ENCODE results near the gene RET.

Gene RET

DNA sequence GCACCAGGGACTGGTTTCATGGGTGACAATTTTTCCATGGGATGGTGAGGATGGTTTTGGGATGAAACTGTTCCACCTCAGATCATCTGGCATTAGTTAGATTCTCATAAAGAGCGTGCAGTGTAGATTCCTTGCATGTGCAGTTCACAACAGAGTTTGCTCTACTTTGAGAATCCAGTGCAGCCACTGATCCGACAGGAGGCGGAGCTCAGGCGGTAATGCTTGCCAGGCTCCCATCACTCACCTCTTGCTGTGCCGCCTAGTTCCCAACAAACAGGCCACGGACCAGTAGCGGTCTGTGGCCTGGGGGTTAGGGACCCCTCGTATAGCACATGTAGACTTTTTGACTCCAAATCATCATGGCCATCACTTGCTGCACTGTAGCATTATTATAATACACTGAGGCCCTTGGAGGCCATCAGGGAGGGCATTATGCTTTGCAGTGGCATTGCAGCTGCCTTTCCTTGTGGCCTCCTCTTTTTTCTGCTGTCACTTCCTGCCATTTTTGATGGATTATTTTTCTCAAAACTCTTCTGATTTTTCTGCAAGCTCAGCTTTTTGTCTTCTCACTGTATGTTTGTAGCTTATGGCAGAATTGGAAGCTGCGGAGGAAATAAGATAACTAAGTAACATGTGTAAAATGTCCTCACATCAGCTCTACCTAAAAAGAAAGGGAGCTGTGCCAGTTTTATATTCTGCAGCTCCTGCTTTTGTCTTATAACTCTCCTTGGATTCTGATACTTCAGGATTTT is 79.9 kb downstream of the RET start:
- H4K20me1 ChIP-seq (ENCODE audit: insufficient read depth, low read length) = peaks cover 26% of the 10 kb centered on the region
- H3K9ac ChIP-seq (ENCODE audit: low read depth, low read length) = no peak overlapping the region
- H3K4me2 ChIP-seq (ENCODE audit: insufficient read depth, low read length) = no peak overlapping the region
- H3K27ac ChIP-seq (ENCODE audit: low read length) = no peak overlapping the region
- no peak for TF ChIP-seq EZH2 (IDR thresholded peaks at IDR 0.05; ENCODE audit: borderline replicate concordance, low read depth, low read length, severe bottlenecking)
- TF ChIP-seq, protein P1, sequence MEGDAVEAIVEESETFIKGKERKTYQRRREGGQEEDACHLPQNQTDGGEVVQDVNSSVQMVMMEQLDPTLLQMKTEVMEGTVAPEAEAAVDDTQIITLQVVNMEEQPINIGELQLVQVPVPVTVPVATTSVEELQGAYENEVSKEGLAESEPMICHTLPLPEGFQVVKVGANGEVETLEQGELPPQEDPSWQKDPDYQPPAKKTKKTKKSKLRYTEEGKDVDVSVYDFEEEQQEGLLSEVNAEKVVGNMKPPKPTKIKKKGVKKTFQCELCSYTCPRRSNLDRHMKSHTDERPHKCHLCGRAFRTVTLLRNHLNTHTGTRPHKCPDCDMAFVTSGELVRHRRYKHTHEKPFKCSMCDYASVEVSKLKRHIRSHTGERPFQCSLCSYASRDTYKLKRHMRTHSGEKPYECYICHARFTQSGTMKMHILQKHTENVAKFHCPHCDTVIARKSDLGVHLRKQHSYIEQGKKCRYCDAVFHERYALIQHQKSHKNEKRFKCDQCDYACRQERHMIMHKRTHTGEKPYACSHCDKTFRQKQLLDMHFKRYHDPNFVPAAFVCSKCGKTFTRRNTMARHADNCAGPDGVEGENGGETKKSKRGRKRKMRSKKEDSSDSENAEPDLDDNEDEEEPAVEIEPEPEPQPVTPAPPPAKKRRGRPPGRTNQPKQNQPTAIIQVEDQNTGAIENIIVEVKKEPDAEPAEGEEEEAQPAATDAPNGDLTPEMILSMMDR (IDR thresholded peaks at IDR 0.05; ENCODE audit: borderline replicate concordance, extremely low read depth, low read length, poor library complexity, severe bottlenecking) = no peak
- peaks cover 13% of the 10 kb centered on the region for H3K36me3 ChIP-seq (ENCODE audit: insufficient read depth, low read length)
- H3K4me3 ChIP-seq (ENCODE audit: low read depth in 1 of 2, low read length in 2 of 2) = no peak overlapping the region
- H3K9me3 ChIP-seq (ENCODE audit: insufficient read depth, low read length, severe bottlenecking) = no peaks in the 10 kb centered on the region
- H3K79me2 ChIP-seq (ENCODE audit: insufficient read depth, low read length) = peaks cover 89% of the 10 kb centered on the region
- no peaks in the 10 kb centered on the region for H3K27me3 ChIP-seq (ENCODE audit: insufficient read depth, low read length, poor library complexity)
- no peak overlapping the region for H2AFZ ChIP-seq (ENCODE audit: low read depth, low read length)
- ATAC-seq (ENCODE audit: insufficient read depth, low read depth) (no peak), DNase-seq (no peak)
- H3K4me1 ChIP-seq (ENCODE audit: insufficient read depth, low read length) = no peaks in the 10 kb centered on the region; the same call in 1 of the 2 replicates

DNA sequence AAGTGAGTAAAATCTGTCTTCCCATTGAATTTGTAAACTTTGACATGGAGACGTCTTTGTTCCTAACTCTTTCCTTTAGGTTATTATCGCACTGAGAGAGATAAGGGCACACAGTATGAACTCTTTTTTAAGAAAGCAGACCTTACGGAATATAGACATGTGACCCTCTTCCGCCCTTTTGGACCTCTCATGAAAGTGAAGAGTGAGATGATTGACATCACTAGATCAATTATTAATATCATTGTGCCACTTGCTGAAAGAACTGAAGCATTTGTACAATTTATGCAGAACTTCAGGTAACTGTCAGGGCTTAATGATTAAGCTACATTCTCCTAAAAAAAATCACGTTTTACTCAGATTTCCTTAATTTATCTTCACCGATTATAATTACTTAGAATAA is 81.8 kb downstream of the RET start:
- no peaks in the 10 kb centered on the region for H3K27me3 ChIP-seq (ENCODE audit: insufficient read depth, low read length, poor library complexity)
- no peaks in the 10 kb centered on the region; the same call in 1 of the 2 replicates for H3K4me1 ChIP-seq (ENCODE audit: insufficient read depth, low read length)
- H3K27ac ChIP-seq (ENCODE audit: low read length) = no peak overlapping the region
- no peak for ATAC-seq (ENCODE audit: insufficient read depth, low read depth)
- peaks cover 31% of the 10 kb centered on the region for H3K36me3 ChIP-seq (ENCODE audit: insufficient read depth, low read length)
- no peak overlapping the region for H3K9ac ChIP-seq (ENCODE audit: low read depth, low read length)
- no peak for DNase-seq
- peaks cover 82% of the 10 kb centered on the region for H3K79me2 ChIP-seq (ENCODE audit: insufficient read depth, low read length)
- H2AFZ ChIP-seq (ENCODE audit: low read depth, low read length) = no peak overlapping the region
- H3K4me2 ChIP-seq (ENCODE audit: insufficient read depth, low read length) = no peak overlapping the region
- H3K4me3 ChIP-seq (ENCODE audit: low read depth in 1 of 2, low read length in 2 of 2) = no peak overlapping the region
- no peaks in the 10 kb centered on the region for H3K9me3 ChIP-seq (ENCODE audit: insufficient read depth, low read length, severe bottlenecking)
- H4K20me1 ChIP-seq (ENCODE audit: insufficient read depth, low read length) = peaks cover 16% of the 10 kb centered on the region; the same call in 1 of the 2 replicates
- TF ChIP-seq, protein P1 (IDR thresholded peaks at IDR 0.05; ENCODE audit: borderline replicate concordance, extremely low read depth, low read length, poor library complexity, severe bottlenecking) = no peak
- no peak for TF ChIP-seq EZH2 (IDR thresholded peaks at IDR 0.05; ENCODE audit: borderline replicate concordance, low read depth, low read length, severe bottlenecking)

DNA sequence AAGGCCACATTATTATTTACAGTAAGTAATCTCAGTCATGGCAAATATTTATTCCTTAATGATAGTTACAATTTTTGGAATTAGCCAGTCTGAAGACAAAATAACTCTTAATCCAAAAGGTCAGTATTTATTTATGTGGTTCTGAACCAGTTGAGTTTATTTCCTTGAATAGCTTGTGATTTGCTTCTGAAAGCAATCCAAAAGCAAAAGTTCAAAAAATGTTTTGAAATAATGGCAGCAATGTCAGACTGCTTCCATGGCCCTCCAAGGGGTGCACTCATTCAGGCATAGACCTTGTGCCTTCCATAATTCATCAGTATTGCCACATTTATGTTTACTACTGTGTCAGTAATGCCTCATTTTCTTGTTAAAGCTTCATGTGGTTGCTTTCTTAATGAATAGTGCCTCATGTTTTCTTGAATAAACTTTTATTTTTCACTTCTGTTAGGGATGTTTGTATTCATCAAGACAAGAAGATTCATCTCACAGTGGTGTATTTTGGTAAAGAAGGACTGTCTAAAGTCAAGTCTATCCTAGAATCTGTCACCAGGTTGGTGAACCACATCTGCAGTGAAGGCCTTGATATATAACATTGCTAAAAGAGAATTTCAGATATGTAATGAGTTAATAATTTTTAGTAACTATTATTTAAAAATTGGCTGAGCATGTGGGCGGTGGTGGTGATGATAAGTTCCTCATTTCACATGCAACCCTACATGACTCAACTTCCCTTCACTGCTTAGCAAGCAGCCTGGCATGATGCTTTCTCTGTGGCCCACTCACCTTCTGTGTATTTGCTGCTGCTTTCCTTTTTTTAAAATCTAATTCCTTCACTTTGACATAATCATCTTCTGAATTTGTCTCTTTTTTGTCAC is 83.4 kb downstream of the RET start:
- H2AFZ ChIP-seq (ENCODE audit: low read depth, low read length) = no peak overlapping the region
- H3K4me2 ChIP-seq (ENCODE audit: insufficient read depth, low read length) = no peak overlapping the region
- peaks cover 14% of the 10 kb centered on the region; the same call in 1 of the 2 replicates for H4K20me1 ChIP-seq (ENCODE audit: insufficient read depth, low read length)
- H3K79me2 ChIP-seq (ENCODE audit: insufficient read depth, low read length) = peaks cover 71% of the 10 kb centered on the region
- no peak overlapping the region for H3K4me3 ChIP-seq (ENCODE audit: low read depth in 1 of 2, low read length in 2 of 2)
- H3K9me3 ChIP-seq (ENCODE audit: insufficient read depth, low read length, severe bottlenecking) = no peaks in the 10 kb centered on the region
- no peak for ATAC-seq (ENCODE audit: insufficient read depth, low read depth)
- no peak for DNase-seq
- H3K27ac ChIP-seq (ENCODE audit: low read length) = no peak overlapping the region
- H3K4me1 ChIP-seq (ENCODE audit: insufficient read depth, low read length) = no peaks in the 10 kb centered on the region; the same call in 1 of the 2 replicates
- TF ChIP-seq, protein P1 (IDR thresholded peaks at IDR 0.05; ENCODE audit: borderline replicate concordance, extremely low read depth, low read length, poor library complexity, severe bottlenecking) = no peak
- TF ChIP-seq EZH2 (IDR thresholded peaks at IDR 0.05; ENCODE audit: borderline replicate concordance, low read depth, low read length, severe bottlenecking) = no peak
- no peaks in the 10 kb centered on the region for H3K27me3 ChIP-seq (ENCODE audit: insufficient read depth, low read length, poor library complexity)
- H3K9ac ChIP-seq (ENCODE audit: low read depth, low read length) = no peak overlapping the region
- peaks cover 36% of the 10 kb centered on the region for H3K36me3 ChIP-seq (ENCODE audit: insufficient read depth, low read length)

Measured in DND-41 (cell line).